Colonic mucosa (tissue), 4 donors: ENCODE results near the gene MEDAG. TPM values are rescaled to one million over a fixed set of nuclear protein-coding genes. Genes with fewer than 3 reads are reported as not detected.

ENCODE experiments used
- DNase-seq: peaks from one replicate; pipeline ENCODE4 v3.0.0-alpha.2; 2020
- H3K27ac ChIP-seq: fragments of 200-600 bp; one replicate; pipeline ENCODE4 v1.8.0; 2021
- H3K27me3 ChIP-seq: fragments of 200-600 bp; one replicate; pipeline ENCODE4 v1.8.0; 2021
- H3K36me3 ChIP-seq: fragments of 200-600 bp; one replicate; pipeline ENCODE4 v1.8.0; 2021
- H3K4me1 ChIP-seq: fragments of 200-600 bp; one replicate; pipeline ENCODE4 v1.8.0; 2021; ENCODE audit warnings: mild to moderate bottlenecking
- H3K4me3 ChIP-seq: fragments of 200-600 bp; one replicate; pipeline ENCODE4 v1.8.0; 2021
- H3K9ac ChIP-seq, 2 donors: one replicate each; pipeline ENCODE4 v1.7.0; 2013; ENCODE audit warnings: control low read depth in 2 of 2, low read depth in 2 of 2, low read length in 2 of 2
- H3K9me3 ChIP-seq: fragments of 200-600 bp; one replicate; pipeline ENCODE4 v1.8.0; 2021
- intact Hi-C: fragments of 100-400 bp; cut with DNase I; formaldehyde crosslinking; loops from one replicate; pipeline ENCODE4 v1.14.1; 2022
- total RNA-seq, 2 donors: library from RNA; stranded (reverse); fragmentation: NEBNext Ultra II Directional in 1 of 2; extraction: Animal tissue kit (Norgen Biotek cat#: 25700) in 1 of 2; gene quantifications; one replicate each; pipeline ENCODE4 v1.2.1, GENCODE V29; 2021
- TF ChIP-seq, protein P1 (sequence below): fragments of 200-600 bp; IDR thresholded peaks from one replicate; pipeline ENCODE4 v1.8.0; 2022; ENCODE audit warnings: antibody characterized with exemption, mild to moderate bottlenecking
- donor health status: healthy.
- donor health status: DM: no; HTN: no; CAD: no.
- donor health status: DM: no; HTN: no; CAD: no.

MEDAG gene
- total RNA-seq, 2 donors from 2014 or later = 0.62 to 2.6 TPM

DNA sequence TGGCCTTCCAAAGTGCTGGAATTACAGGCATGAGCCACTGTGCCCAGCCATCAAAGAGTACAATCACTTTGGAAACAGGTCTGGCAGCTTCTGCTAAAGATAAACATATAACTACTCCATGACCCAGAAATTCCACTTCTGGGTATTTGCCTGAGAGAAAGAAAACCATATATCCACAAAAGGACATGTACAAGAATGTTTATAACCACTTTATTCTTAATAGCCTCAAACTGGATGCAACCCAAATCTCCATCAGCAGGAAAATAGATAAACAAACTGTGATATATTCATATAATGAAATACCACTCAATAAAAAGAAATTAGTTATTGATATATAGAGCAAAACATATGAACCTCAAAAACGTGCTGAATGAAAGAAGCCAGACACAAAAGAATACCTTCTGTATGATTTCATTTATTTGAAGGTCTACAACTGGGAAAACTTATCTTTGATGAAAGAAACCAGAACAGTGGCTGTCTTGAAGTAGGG is 66.9 kb downstream of the MEDAG start:
- Histone ChIP-seq H3K4me3 (no peak overlapping the region), H3K9ac (no peak overlapping the region), H3K27me3 (no peaks in the 10 kb centered on the region), H3K36me3 (no peaks in the 10 kb centered on the region), H3K4me1 (no peaks in the 10 kb centered on the region), H3K27ac (no peak overlapping the region), H3K9me3 (no peaks in the 10 kb centered on the region)
- DNase-seq = no peak
- TF ChIP-seq, protein P1, sequence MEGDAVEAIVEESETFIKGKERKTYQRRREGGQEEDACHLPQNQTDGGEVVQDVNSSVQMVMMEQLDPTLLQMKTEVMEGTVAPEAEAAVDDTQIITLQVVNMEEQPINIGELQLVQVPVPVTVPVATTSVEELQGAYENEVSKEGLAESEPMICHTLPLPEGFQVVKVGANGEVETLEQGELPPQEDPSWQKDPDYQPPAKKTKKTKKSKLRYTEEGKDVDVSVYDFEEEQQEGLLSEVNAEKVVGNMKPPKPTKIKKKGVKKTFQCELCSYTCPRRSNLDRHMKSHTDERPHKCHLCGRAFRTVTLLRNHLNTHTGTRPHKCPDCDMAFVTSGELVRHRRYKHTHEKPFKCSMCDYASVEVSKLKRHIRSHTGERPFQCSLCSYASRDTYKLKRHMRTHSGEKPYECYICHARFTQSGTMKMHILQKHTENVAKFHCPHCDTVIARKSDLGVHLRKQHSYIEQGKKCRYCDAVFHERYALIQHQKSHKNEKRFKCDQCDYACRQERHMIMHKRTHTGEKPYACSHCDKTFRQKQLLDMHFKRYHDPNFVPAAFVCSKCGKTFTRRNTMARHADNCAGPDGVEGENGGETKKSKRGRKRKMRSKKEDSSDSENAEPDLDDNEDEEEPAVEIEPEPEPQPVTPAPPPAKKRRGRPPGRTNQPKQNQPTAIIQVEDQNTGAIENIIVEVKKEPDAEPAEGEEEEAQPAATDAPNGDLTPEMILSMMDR = no peak
- intact Hi-C loops = no loop called here

DNA sequence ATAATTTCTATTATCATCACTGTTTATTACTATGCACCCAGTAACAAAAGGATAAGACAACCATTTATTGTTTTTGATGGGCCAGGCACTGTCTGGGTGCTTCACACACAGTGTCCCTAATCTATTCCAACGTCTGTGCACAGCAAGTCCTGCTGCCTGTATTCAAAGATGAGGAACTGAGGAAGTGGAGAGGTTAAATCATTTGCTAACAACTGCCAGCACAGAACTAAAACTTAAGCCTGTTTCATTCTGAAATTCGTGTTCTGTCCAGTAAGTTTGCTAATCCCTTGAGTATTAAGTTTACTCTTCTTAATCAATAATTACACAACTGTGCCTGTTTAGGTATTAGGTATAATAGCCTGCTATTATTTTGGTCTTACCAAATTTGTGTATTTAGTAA is 68.3 kb downstream of the MEDAG start:
- no peak overlapping the region for H3K9ac ChIP-seq
- no peaks in the 10 kb centered on the region for H3K9me3 ChIP-seq
- no peaks in the 10 kb centered on the region for H3K27me3 ChIP-seq
- no peaks in the 10 kb centered on the region for H3K36me3 ChIP-seq
- TF ChIP-seq, protein P1 = no peak
- no peak for DNase-seq
- H3K4me3 ChIP-seq = no peak overlapping the region
- no peaks in the 10 kb centered on the region for H3K4me1 ChIP-seq
- intact Hi-C loops = no loop called here
- no peak overlapping the region for H3K27ac ChIP-seq

Other genes with a start within 250 kb of the MEDAG start
- 1 to 10 TPM; 5.0 to 5.1 TPM for gene ALOX5AP, start 170.7 kb upstream of the MEDAG start, total RNA-seq
- gene TEX26, start 26.4 kb downstream of the MEDAG start, total RNA-seq = not detected